GM21526 (cell line): ENCODE results near the gene VAT1L.
A peak's percentile ranks its signal among the peaks of the same experiment; 100 is the strongest.
"Not testable (repeated sequence)": the region's sequence is repeated elsewhere in the genome, so short reads cannot be mapped to it uniquely, and the experiment has no call there.

ENCODE experiments used
- ATAC-seq: cut with Tn5 transposase; IDR thresholded peaks from one replicate; pipeline ENCODE4 v1.9.1; 2021; ENCODE audit warnings: moderate library complexity; ENCODE audit not compliant: unreplicated experiment, low FRiP score

VAT1L gene

GRCh38 chr16:77945126-77945525 lies 156.8 kb downstream of the VAT1L start:
- no peak for ATAC-seq

- ATAC-seq, result no peak
These were observed 158.5 kb downstream of the VAT1L start for GRCh38 chr16:77946823-77947222.

GRCh38 chr16:77947590-77947989 lies 159.2 kb downstream of the VAT1L start:
- not testable (repeated sequence) for ATAC-seq

- no peak for ATAC-seq
These were observed 160.5 kb downstream of the VAT1L start for GRCh38 chr16:77948835-77949234.

- ATAC-seq, result no peak
These were observed 161.1 kb downstream of the VAT1L start for GRCh38 chr16:77949445-77949844.

- ATAC-seq, result peak; percentile 53
These were observed 163.4 kb downstream of the VAT1L start for GRCh38 chr16:77951788-77952187.

- no peak for ATAC-seq
These were observed 166.8 kb downstream of the VAT1L start for GRCh38 chr16:77955127-77955526.

- no peak for ATAC-seq
These were observed 167.9 kb downstream of the VAT1L start for GRCh38 chr16:77956231-77956630.

GRCh38 chr16:77960766-77961165 lies 172.4 kb downstream of the VAT1L start:
- no peak for ATAC-seq

- ATAC-seq, result no peak
These were observed 173.4 kb downstream of the VAT1L start for GRCh38 chr16:77961814-77962213.

GRCh38 chr16:77962689-77963088 lies 174.3 kb downstream of the VAT1L start:
- ATAC-seq, result no peak

- ATAC-seq, result peak; percentile 68
These were observed 175.1 kb downstream of the VAT1L start for GRCh38 chr16:77963185-77964044.

- ATAC-seq, result no peak
These were observed 177.0 kb downstream of the VAT1L start for GRCh38 chr16:77965346-77965745.

- no peak for ATAC-seq
These were observed 178.9 kb downstream of the VAT1L start for GRCh38 chr16:77967054-77967904.

GRCh38 chr16:77969861-77970260 lies 181.5 kb downstream of the VAT1L start:
- ATAC-seq, result no peak

GRCh38 chr16:77970371-77970770 lies 182.0 kb downstream of the VAT1L start:
- ATAC-seq, result no peak

- ATAC-seq, result peak; percentile 86
These were observed 183.1 kb downstream of the VAT1L start for GRCh38 chr16:77971306-77972061.

GRCh38 chr16:77972062-77972392 lies 183.7 kb downstream of the VAT1L start:
- no peak for ATAC-seq

GRCh38 chr16:77974883-77975282 lies 186.5 kb downstream of the VAT1L start:
- no peak for ATAC-seq

GRCh38 chr16:77975942-77976341 lies 187.6 kb downstream of the VAT1L start:
- no peak for ATAC-seq

GRCh38 chr16:77977339-77977738 lies 189.0 kb downstream of the VAT1L start:
- no peak for ATAC-seq
